Frontal cortex (tissue), 4 donors: ENCODE data around the gene RAPGEF2. TPM values are rescaled to one million over a fixed set of nuclear protein-coding genes. Genes with fewer than 3 reads are reported as not detected.
"Not testable (repeated sequence)": the region's sequence is repeated elsewhere in the genome, so short reads cannot be mapped to it uniquely, and the experiment has no call there.

Source experiments
- DNase-seq, 2 donors: peaks; one replicate each; pipeline ENCODE4 v3.0.0; 2012; ENCODE audit warnings: low spot score in 2 of 2
- FAIRE-seq: peaks from 2 replicates; lab custom pipeline; 2012; peaks lifted over from hg19 to GRCh38; lab: Jason Lieb, UNC
- total RNA-seq: library from RNA; depleted of rRNA; stranded (reverse); fragments of >200 nt; gene quantifications from one replicate; pipeline ENCODE4 v1.2.3, GENCODE V29; 2014
- donor health status: control.
- donor health status: control.
- donor health status: control.

The RAPGEF2 gene
- total RNA-seq, 1 donor from 2014 or later: 174 TPM

- not testable (repeated sequence) for DNase-seq, FAIRE-seq
These were observed 81.2 kb downstream of the RAPGEF2 start for GRCh38 chr4:159183885-159184605.

GRCh38 chr4:159185591-159186023 lies 82.7 kb downstream of the RAPGEF2 start:
- FAIRE-seq (no peak), DNase-seq (no peak)

DNA sequence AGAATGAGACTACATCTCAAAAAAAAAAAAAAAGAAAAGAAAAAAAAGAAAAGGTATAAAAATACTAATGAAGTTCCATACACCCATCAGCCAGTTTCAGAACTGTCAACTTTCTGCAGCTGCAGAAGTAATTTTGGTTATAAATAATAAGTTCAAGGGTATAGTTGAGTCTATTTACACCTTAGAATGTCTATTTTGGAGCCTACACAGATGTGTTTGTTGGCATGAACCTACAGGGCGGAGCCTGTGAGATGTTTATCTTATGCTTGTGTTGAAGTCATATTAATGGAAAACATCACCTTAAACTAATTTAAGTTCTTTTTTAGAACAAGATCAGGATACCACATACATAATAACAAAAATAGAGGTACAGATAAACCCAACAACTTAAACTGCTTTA lies 85.8 kb downstream of the RAPGEF2 start:
- no peak for FAIRE-seq
- DNase-seq: no peak

GRCh38 chr4:159190651-159191050 lies 87.8 kb downstream of the RAPGEF2 start:
- DNase-seq: no peak
- no peak for FAIRE-seq

- no peak for FAIRE-seq
- DNase-seq: no peak
These were observed 89.1 kb downstream of the RAPGEF2 start for GRCh38 chr4:159191989-159192388.

DNA sequence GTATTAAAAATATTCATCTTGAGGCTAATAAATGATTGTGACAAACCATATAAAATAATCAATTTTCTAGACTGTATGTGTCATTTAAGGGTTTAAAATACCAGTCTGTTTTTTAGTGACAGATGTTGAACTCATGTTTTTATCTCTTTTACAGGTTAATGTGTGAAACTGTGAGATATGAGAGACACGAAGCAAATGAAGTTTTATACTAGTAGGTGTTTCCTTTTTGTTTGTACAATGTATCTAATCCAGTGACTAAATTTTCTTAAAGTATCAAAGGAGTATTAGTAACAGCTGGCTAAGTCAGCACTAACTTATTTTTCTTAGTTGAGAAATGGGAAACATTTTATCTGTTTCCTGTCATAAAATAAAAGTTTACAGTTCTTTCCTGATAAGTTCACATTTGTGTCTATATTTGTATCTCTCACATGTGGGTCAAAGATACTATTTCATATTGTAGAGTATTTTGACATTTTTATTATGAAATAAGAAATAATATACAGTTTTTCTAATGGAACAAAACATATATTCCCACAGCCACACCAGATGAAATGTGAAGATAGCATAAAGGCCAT lies 90.3 kb downstream of the RAPGEF2 start:
- peak; percentile 51 for FAIRE-seq

GRCh38 chr4:159195361-159195769 lies 92.5 kb downstream of the RAPGEF2 start:
- no peak for FAIRE-seq
- DNase-seq: no peak

More for the DNA sequence above, 90.3 kb downstream of the RAPGEF2 start:
- DNase-seq: no peak

GRCh38 chr4:159197260-159197884 lies 94.5 kb downstream of the RAPGEF2 start:
- no peak for DNase-seq
- FAIRE-seq: no peak

- FAIRE-seq: no peak
- DNase-seq: no peak
These were observed 95.0 kb downstream of the RAPGEF2 start for GRCh38 chr4:159197885-159198269.

- no peak for DNase-seq
- FAIRE-seq: no peak
These were observed 96.9 kb downstream of the RAPGEF2 start for GRCh38 chr4:159199826-159200225.

DNA sequence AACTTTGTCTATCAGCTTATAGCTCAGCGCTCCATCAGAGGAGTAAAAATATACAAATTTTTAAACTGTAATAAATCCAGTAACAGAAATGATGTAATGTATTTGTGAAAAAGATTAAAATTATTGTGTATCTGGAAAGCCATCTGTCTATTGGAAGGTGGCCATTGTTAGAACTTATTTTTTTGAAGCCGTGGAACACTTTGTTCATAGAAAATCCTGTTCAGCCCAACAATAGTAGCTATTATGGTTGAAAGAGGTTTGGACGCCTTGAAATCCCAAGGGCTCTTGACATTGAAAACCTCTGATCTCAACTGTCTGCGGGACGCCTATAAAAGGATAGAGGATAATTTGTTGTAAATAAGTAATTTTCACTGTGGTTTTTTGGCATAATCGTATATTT lies 98.3 kb downstream of the RAPGEF2 start:
- FAIRE-seq (no peak), DNase-seq (no peak)

DNA sequence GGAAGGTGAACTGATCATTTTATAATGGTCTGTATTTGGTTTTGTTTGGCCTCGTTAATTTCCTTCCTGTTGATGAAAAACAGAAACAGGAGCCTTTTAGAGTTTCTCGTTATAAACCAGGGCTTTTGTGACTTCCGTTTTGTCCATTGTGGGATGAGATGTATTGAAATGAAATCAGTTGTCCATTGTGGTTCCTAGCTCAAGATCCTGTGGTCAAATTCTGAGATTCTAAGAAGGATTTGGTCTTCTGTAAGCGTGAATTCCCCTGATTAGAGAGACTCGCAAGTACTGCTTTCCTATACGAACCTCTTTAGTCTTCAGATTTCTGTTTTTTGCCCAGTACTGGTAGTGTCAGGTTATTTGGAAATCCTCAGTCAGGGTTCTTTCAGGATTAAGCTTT lies 101.7 kb downstream of the RAPGEF2 start:
- no peak for DNase-seq

DNA sequence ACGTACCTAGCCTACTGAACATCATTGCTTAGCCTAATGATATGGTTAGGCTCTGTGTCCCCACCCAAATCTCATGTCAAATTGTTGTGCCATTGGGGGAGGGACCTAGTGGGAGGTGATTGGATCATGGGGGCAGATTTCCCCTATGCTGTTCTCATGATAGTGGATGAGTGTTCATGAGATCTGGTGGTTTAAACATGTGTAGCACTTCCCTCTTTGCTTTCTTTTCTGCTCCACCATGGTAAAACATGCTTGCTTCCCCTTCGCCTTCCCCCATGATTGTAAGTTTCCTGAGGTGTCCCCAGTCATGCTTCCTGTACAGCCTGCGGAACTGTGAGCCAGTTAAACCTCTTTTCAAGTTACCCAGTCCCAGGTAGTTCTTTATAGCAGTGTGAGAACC lies 102.6 kb downstream of the RAPGEF2 start:
- DNase-seq (no peak), FAIRE-seq (no peak)

More for the DNA sequence above, 101.7 kb downstream of the RAPGEF2 start:
- FAIRE-seq: no peak

DNA sequence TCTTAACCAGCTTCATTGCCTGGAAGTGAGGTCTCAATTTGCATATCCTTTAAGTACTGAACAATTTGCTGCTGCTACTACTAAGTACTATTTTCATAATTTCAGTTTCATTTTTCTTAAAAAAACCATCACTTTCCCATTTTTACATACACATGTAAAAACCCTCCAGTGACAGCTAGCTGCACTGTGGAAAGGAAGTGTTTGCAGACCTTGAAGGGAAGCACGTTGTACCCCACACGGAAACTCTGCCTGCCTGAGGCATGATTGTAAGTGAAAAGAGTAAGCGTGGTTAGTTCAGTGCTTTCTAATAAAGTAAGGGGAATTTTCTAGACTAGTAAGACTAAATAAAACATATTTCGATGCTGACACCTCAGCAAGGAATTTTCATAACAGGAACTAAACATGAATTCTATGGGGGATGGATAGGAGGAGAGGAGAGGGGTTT lies 103.6 kb downstream of the RAPGEF2 start:
- FAIRE-seq (no peak), DNase-seq (no peak)

DNA sequence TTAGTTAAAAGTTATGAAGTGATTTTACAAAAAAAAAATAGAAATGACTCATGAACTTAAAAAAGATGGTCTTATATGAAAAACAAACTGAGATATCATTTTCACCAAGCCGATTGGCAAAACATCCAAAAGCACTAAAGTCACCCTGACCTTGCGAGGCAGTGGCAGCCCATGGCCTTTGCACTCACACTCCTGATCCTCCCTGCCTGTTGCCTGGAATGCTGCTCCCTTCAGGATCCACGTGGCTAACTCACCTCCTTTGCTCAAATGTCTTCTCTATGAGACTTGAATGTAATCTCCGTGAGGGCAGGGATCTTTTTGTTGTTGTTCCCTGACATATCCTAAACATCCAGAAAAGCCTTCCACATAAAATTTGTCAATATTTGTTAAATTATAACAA lies 106.4 kb downstream of the RAPGEF2 start:
- FAIRE-seq: no peak
- DNase-seq: no peak

DNA sequence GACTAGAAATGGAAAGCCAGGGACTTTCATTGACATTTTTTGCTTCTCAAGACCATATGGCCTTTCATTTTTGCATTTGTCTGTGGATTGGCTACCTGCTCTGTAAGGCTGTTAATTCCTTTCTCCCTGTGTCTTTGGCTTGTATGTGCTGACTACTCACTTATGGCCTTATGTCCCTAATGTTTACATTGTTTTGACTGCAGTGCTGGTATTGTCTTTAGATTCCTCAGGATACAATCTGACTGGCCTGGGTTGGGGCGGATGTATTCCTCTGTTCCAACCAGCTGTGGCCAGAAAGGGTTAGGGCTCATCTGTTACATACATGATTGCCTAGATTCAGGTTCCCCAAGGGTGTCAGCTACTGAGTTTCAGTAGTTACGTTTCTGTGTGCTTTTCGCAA lies 108.1 kb downstream of the RAPGEF2 start:
- DNase-seq (no peak), FAIRE-seq (no peak)

- DNase-seq: no peak
- FAIRE-seq: no peak
These were observed 109.9 kb downstream of the RAPGEF2 start for GRCh38 chr4:159212675-159213293.

- no peak for DNase-seq
- no peak for FAIRE-seq
These were observed 114.0 kb downstream of the RAPGEF2 start for GRCh38 chr4:159216834-159217233.

GRCh38 chr4:159219862-159220261 lies 117.0 kb downstream of the RAPGEF2 start:
- DNase-seq: no peak
- FAIRE-seq: no peak

GRCh38 chr4:159220353-159220752 lies 117.5 kb downstream of the RAPGEF2 start:
- DNase-seq (no peak), FAIRE-seq (no peak)

DNA sequence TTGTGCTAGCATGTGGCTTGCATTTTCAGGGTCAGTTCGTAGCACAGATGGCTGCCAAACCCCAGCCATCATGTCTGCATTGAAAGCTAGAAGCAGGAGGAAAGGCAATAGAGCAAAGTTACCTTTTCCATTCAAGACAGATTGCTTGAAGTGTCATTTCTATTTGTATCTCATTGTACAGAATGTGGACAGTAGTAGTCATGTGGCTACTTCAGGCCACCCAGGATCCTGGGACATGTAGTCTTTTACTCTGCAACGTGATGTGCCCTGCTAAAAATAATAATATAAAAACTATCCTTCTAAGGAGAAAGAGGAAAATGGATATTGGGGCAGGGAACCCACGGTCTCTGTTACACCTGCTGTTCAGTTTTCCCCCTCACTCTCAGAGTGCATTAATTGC lies 118.4 kb downstream of the RAPGEF2 start:
- FAIRE-seq (no peak), DNase-seq (no peak)
